Measurements from ENCODE around the gene CRIP3.

GRCh38 chr6:43277643-43278523 lies 30.7 kb downstream of the CRIP3 start:
- TF ChIP-seq ELF1 (CRISPR knock-in tag; IDR thresholded peaks at IDR 0.05) (peak; percentile 8; the same call in 1 of the 2 replicates), POLR2A (IDR thresholded peaks at IDR 0.05; ENCODE audit: insufficient read depth in 1 of 2, low read depth in 2 of 2, low read length in 2 of 2) (peak in 1 of 2 experiments; percentile 28; a peak in 2 of 4 replicates), NFE2L2 (IDR thresholded peaks at IDR 0.05; ENCODE audit: low read length) (no peak), HNRNPLL (IDR thresholded peaks at IDR 0.05; ENCODE audit: low read depth, low read length, poor library complexity, severe bottlenecking) (peak; percentile 25), CBX2 (IDR thresholded peaks at IDR 0.05; ENCODE audit: low read depth, low read length) (no peak), CBX2 (CRISPR knock-in tag; IDR thresholded peaks at IDR 0.05; ENCODE audit: low read depth) (no peak)
